SH-SY5Y (cell line): ENCODE data around the gene CPS1.

Experiments
- GATA2 ChIP-seq: IDR thresholded peaks from 2 replicates; pipeline ENCODE4 v1.6.1; 2011; ENCODE audit warnings: mild to moderate bottlenecking, low read depth, low read length
- GATA3 ChIP-seq: IDR thresholded peaks from 2 replicates; pipeline ENCODE4 v1.6.1; 2011; ENCODE audit warnings: low read depth, mild to moderate bottlenecking, low read length, moderate library complexity

DNA sequence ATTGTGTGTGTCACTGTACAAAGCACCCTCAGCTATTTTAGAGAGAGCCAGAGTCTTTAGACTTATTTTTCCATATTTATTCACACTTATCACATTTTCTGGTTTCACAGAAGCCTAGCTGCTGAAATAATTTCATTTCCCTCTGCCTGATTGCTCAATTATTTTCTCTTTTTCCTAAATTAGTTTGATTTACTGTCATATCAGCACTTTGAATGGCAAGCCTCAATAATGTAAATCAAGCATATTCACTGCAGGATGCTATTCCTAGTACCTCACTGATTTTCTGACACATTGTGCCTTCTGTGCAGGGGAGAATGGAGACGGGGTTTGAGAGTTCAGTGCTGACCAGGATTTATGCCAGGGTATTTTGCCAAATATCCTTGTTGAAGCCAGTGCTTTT lies 48.3 kb downstream of the CPS1 start:
- no peak for TF ChIP-seq GATA2
- no peak for TF ChIP-seq GATA3
